Stomach smooth muscle (tissue), 2 donors: ENCODE measurements around the gene ZNF827.

Experiments used
- H3K27ac ChIP-seq: one replicate; pipeline ENCODE4 v1.7.0; 2013; ENCODE audit warnings: mild to moderate bottlenecking, low read length, inconsistent platforms
- H3K27me3 ChIP-seq, 2 donors: one replicate each; pipeline ENCODE4 v1.7.0; 2013; ENCODE audit warnings: low read length in 2 of 2; ENCODE audit not compliant: insufficient read depth in 2 of 2, control insufficient read depth in 1 of 2
- H3K36me3 ChIP-seq, 2 donors: one replicate each; pipeline ENCODE4 v1.7.0; 2013; ENCODE audit warnings: low read length in 2 of 2; ENCODE audit not compliant: control insufficient read depth in 2 of 2, insufficient read depth in 2 of 2
- H3K4me1 ChIP-seq: one replicate; pipeline ENCODE4 v1.7.0; 2013; ENCODE audit warnings: low read length; ENCODE audit not compliant: control insufficient read depth, insufficient read depth
- H3K4me3 ChIP-seq, 2 donors: one replicate each; pipeline ENCODE4 v1.7.0; 2013; ENCODE audit warnings: low read length in 2 of 2
- H3K9ac ChIP-seq, 2 donors: one replicate each; pipeline ENCODE4 v1.7.0; 2013; ENCODE audit warnings: low read length in 2 of 2, mild to moderate bottlenecking in 1 of 2
- H3K9me3 ChIP-seq, 2 donors: one replicate each; pipeline ENCODE4 v1.7.0; 2013; ENCODE audit warnings: low read length in 2 of 2; ENCODE audit not compliant: control insufficient read depth in 2 of 2
- donor health status: healthy.
- donor health status: Pancreatic carcinoma.

ZNF827 gene

DNA sequence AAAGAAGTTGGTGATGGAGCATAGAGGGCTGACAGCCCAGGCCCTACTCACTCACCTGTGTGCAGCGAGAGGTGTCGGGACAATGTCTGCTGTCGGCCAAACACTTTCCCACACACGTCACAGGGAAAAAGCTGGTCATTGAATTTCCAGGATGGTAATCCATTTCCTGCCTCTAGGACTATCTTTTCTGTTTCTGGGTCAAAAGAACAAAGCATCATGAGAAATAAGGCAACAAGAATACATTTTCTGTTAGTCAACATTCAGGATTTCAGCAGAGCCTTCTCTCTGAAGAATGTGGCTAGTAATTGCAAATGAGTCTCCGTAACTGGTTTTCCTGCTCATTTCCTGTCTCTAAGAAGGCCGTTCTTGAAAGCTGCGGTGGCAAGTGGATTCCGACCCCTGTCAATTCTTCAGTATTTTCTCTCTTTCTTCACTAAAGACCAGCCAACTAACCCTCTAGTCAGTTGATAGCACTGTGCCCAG is 159.3 kb downstream of the ZNF827 start:
- peaks cover 0 to 4% of the 10 kb centered on the region in 2 donors for H3K9me3 ChIP-seq
- H3K36me3 ChIP-seq, result peaks cover 6 to 11% of the 10 kb centered on the region in 2 donors
- peaks cover 2% of the 10 kb centered on the region for H3K4me1 ChIP-seq
- no peak overlapping the region for H3K27ac ChIP-seq
- no peaks in the 10 kb centered on the region for H3K27me3 ChIP-seq
- H3K9ac ChIP-seq, result no peak overlapping the region
- no peak overlapping the region for H3K4me3 ChIP-seq

DNA sequence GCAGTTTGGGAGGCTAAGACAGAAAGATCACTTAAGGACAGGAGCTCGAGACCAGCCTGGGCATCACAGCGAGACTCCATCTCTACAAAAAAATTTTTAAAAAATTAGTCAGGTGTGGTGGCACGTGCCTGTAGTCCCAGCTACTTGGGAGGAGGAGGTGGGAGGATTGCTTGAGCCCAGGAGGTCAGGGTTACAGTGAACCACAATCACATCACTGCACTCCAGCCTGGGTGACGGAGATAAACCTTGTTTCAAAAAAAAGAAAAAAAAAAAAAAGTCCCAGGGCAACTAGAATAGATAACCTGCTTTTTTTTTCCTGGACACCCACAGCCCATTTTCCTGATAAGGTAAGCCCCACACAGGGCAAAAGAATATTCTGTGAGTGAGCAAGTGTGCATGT is 162.4 kb downstream of the ZNF827 start:
- H3K9me3 ChIP-seq, result no peaks in the 10 kb centered on the region
- peaks cover 4 to 16% of the 10 kb centered on the region in 2 donors for H3K36me3 ChIP-seq
- H3K4me1 ChIP-seq, result peaks cover 13% of the 10 kb centered on the region
- no peak overlapping the region for H3K27ac ChIP-seq
- H3K27me3 ChIP-seq, result no peaks in the 10 kb centered on the region
- H3K4me3 ChIP-seq, result no peak overlapping the region
- no peak overlapping the region for H3K9ac ChIP-seq

DNA sequence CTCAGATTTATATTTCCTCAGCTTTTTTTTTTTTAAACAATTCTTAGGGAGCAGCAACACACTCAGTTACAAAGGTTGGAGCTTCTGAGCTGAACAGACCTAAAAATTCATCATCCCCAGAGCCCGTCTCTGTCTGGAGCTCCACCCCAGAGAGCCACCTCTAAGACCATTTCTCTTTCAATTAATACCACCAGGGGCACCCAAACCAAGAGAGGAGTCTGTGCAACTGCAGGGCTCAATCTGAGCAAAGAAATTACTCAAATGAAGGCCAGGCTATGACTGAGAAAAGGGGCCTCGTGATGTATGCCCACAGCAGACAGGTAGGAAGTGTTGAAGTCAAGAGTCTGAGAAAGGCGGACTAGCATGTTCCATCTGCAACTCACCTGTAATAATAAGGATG is 163.2 kb downstream of the ZNF827 start:
- no peak overlapping the region for H3K27ac ChIP-seq
- H3K9ac ChIP-seq, result no peak overlapping the region
- H3K4me1 ChIP-seq, result peaks cover 13% of the 10 kb centered on the region
- H3K9me3 ChIP-seq, result no peaks in the 10 kb centered on the region
- no peak overlapping the region for H3K4me3 ChIP-seq
- H3K36me3 ChIP-seq, result peaks cover 4 to 16% of the 10 kb centered on the region in 2 donors
- no peaks in the 10 kb centered on the region for H3K27me3 ChIP-seq

DNA sequence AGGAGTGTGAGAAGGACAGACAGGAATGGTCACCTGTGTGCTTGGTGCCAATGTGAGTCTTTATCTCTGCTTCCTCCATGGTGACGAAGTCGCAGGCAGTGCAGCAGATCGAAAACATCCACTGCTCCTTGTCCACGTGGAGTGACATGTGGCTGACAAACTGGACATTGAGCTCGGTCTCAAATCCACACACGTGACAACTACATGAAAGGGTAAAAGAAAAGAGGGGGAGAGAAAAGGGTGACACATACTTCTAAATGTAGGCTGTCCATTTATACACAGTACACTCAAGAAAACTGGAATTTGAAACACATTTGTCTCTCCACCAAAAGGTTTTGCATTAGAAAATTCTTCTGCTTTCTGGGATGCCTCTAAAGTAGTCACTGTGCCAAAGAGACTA is 164.2 kb downstream of the ZNF827 start:
- H3K36me3 ChIP-seq, result peaks cover 4 to 16% of the 10 kb centered on the region in 2 donors

DNA sequence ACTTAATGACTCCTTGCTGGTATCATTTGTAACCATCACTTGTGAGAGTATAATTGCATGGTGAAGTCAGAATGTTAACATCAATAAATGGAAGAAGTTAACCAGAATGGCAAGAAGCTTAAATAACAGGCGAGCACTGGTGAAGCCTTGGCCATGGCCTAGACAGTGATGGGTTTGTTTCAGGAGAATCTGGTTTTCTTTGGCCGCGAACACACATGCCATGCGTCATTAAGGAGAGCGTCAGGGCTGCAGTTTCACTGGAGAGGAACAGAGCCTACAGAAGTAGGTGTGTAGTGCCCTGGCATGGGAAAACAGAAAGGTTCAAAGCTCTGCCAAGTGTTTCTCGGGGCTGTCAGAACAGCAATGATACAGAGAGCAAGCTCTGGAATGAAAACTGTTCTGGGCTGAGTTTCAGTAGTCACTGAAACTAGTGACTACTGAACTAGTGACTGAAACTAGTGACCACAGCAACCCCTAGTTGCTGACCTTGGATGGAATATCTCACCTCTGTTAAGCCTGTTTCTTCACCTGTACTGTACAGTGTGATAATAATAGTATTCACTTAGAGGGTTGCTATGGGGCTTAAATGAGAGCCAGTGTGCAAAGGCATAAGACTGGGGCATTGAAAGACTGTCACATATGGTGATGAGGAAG is 164.9 kb downstream of the ZNF827 start:
- peak overlapping the region in 1 of 2 donors; percentile 22 for H3K4me3 ChIP-seq
- H3K36me3 ChIP-seq, result peaks cover 4 to 13% of the 10 kb centered on the region in 2 donors
- H3K27me3 ChIP-seq, result no peaks in the 10 kb centered on the region
- H3K4me1 ChIP-seq, result peaks cover 13% of the 10 kb centered on the region
- H3K9me3 ChIP-seq, result no peaks in the 10 kb centered on the region
- no peak overlapping the region for H3K9ac ChIP-seq
- peak overlapping the region; percentile 80 for H3K27ac ChIP-seq

More for the DNA sequence above, 164.2 kb downstream of the ZNF827 start:
- H3K4me1 ChIP-seq, result peaks cover 13% of the 10 kb centered on the region
- no peak overlapping the region for H3K9ac ChIP-seq
- H3K27ac ChIP-seq, result peak overlapping the region; percentile 80
- H3K9me3 ChIP-seq, result no peaks in the 10 kb centered on the region
- H3K27me3 ChIP-seq, result no peaks in the 10 kb centered on the region
- peak overlapping the region in 1 of 2 donors; percentile 22 for H3K4me3 ChIP-seq

DNA sequence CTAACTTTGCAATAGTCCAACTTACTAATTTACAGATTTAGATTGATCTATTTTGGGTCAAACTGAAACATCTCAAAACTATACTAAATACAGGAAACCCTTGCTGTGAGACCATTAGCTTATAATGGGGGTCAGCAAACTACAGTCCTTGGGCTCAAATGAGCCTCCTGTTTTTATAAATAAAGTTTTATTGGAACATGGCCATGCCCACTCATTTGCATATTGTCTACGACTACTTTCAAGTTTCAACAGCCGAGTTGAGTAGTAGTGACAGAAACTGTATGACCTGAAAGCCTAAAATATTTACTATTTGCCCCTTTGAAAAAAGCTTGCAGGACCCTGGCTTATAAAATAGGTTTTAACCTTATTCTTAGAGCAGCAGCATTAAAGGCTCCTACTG is 166.3 kb downstream of the ZNF827 start:
- peak overlapping the region; percentile 80 for H3K27ac ChIP-seq
- H3K4me3 ChIP-seq, result no peak overlapping the region
- no peaks in the 10 kb centered on the region for H3K27me3 ChIP-seq
- peaks cover 13% of the 10 kb centered on the region for H3K4me1 ChIP-seq
- H3K36me3 ChIP-seq, result peaks cover 4 to 13% of the 10 kb centered on the region in 2 donors
- H3K9me3 ChIP-seq, result no peaks in the 10 kb centered on the region
- no peak overlapping the region for H3K9ac ChIP-seq

DNA sequence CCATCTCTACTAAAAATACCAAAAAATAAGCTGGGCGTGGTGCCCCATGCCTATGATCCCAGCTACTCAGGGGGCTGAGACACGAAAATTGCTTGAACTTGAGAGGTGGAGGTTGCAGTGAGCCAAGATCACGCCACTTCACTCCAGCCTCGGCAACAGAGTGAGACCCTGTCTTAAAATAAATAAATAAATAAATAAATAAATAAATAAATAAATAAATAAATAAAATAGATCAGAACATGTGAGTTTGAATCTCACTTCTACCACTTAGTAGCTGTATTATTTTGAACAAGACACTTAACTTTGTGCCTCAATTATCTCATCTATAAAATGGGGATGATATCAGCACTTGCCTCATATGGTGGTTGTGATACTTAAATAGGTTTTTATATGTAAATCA is 168.5 kb downstream of the ZNF827 start:
- Histone ChIP-seq H3K27ac (no peak overlapping the region), H3K9ac (no peak overlapping the region), H3K4me1 (peaks cover 13% of the 10 kb centered on the region), H3K27me3 (no peaks in the 10 kb centered on the region), H3K36me3 (peaks cover 6 to 13% of the 10 kb centered on the region in 2 donors), H3K4me3 (no peak overlapping the region), H3K9me3 (no peaks in the 10 kb centered on the region)

DNA sequence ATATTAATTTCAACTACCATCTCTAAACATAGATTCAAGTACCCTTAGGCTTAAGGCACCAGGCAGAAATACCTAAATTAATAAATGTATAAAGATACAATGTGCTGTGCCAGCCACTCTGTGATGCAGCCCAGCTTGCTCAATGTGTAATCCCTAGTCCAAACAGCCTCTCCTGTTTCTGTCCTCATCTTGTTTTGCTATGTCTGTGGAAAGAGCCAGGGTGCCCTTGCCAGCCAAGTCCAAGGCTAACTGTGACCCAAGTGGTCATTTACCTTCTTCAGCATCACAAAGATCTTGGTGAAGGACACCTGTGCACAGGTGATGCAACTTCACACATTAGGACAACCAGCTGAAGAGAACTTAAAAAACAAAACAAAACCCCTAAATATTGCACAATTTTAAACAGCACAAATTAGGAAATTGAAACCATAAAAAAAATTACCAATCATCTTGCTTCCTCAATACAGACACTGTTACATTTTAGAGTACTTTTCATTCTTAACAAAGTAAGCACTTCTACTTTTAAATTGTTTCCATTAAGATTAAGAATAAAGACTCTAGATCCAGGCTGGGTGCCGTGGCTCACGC is 169.1 kb downstream of the ZNF827 start:
- no peaks in the 10 kb centered on the region for H3K9me3 ChIP-seq
- H3K36me3 ChIP-seq, result peaks cover 11 to 18% of the 10 kb centered on the region in 2 donors
- H3K9ac ChIP-seq, result no peak overlapping the region
- peaks cover 12% of the 10 kb centered on the region for H3K4me1 ChIP-seq
- H3K4me3 ChIP-seq, result no peak overlapping the region
- no peaks in the 10 kb centered on the region for H3K27me3 ChIP-seq
- H3K27ac ChIP-seq, result no peak overlapping the region

DNA sequence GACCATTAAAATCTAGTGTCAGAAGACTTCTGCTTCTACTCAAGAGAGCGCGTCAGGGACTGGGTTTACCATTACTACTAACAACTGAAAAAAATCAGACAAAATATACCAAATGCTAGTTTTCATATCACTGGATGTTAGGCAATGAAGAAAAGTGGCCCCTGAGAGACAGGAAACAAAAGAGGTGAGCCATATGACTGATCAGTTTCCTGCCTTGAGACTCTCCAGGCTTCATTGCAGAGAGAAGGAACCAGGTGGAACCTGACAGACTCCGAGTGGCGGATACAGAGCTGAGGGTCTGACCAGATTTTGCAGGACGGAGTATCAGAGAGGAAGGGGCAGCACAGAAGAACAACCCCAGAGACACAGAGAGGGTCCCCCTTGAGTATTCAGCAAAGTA is 172.3 kb downstream of the ZNF827 start:
- H3K9ac ChIP-seq, result no peak overlapping the region
- no peaks in the 10 kb centered on the region for H3K27me3 ChIP-seq
- H3K27ac ChIP-seq, result no peak overlapping the region
- no peaks in the 10 kb centered on the region for H3K4me1 ChIP-seq
- H3K4me3 ChIP-seq, result no peak overlapping the region
- no peaks in the 10 kb centered on the region for H3K9me3 ChIP-seq
- peaks cover 23 to 31% of the 10 kb centered on the region in 2 donors for H3K36me3 ChIP-seq

DNA sequence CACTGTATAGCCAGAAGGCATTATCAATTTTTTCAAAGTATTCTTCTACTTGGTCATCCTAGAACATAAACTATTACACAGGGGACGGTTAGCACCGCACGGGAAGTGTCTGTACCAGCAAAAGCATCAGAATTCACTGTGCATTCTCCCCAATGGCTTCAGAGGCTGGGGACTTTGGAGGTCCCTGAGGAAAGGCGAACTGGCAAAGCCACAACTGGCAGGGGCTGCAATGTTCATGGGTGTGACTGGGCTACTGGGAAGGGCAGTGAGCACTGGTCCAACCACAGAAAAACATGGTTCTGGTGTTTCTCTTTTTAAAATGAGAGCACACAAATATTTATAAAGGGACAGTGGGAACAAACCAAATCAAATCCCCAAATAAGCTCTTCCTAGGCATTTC is 175.2 kb downstream of the ZNF827 start:
- Histone ChIP-seq H3K27me3 (no peaks in the 10 kb centered on the region), H3K36me3 (peaks cover 29 to 43% of the 10 kb centered on the region in 2 donors), H3K9me3 (no peaks in the 10 kb centered on the region), H3K9ac (no peak overlapping the region), H3K4me1 (no peaks in the 10 kb centered on the region), H3K27ac (no peak overlapping the region), H3K4me3 (no peak overlapping the region)

DNA sequence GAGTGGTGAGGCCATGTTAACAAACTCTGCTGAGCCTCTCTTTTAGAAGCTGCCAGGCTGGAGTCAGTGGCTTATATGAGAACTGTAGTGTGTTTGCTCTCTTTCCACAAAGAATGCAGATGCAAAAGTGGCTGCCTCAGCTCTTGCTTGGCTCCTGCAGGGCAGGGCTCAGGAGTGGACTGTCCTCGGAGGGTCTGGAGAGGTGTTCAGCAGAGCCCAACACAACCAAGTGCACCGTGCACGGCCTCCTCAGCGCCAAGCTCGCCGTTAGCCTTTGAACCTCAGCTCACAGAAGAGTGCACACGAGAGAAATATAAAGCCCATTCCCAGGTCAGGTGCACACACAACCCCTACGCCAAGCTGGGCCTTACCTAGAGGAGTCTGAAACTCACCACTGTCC is 175.9 kb downstream of the ZNF827 start:
- H3K27me3 ChIP-seq, result no peaks in the 10 kb centered on the region
- peaks cover 29 to 43% of the 10 kb centered on the region in 2 donors for H3K36me3 ChIP-seq
- H3K27ac ChIP-seq, result no peak overlapping the region
- H3K4me1 ChIP-seq, result no peaks in the 10 kb centered on the region
- H3K4me3 ChIP-seq, result no peak overlapping the region
- H3K9me3 ChIP-seq, result no peaks in the 10 kb centered on the region
- H3K9ac ChIP-seq, result no peak overlapping the region
